GM08714 (cell line): Measurements from ENCODE around the gene C9orf72.
"Not testable (repeated sequence)": the region's sequence is repeated elsewhere in the genome, so short reads cannot be mapped to it uniquely, and the experiment has no call there.

Experiments used
- H3K4me3 ChIP-seq: fragments of 200-500 bp; sonication (Bioruptor generic); 2 replicates; pipeline ENCODE4 v1.5.1; 2014; ENCODE audit warnings: mild to moderate bottlenecking, low read length, inconsistent platforms
- ZNF274 ChIP-seq: IDR thresholded peaks from 2 replicates; pipeline ENCODE4 v1.6.1; 2012; ENCODE audit warnings: mild to moderate bottlenecking, low read depth, low read length

The C9orf72 gene

GRCh38 chr9:27527702-27528075 lies 45.6 kb downstream of the C9orf72 start:
- no peak for TF ChIP-seq ZNF274
- no peak overlapping the region; the same call in 1 of the 2 replicates for H3K4me3 ChIP-seq

- H3K4me3 ChIP-seq = no peak within 1 kb of the TSS
- TF ChIP-seq ZNF274 = no peak
These were observed 49.0 kb downstream of the C9orf72 start, which contains the start of gene IFNK for GRCh38 chr9:27524236-27524635. Gene IFNK (plus strand): TSS chr9:27524290. CDS start chr9:27524337, 47 bp downstream.

GRCh38 chr9:27523141-27523540 lies 50.1 kb downstream of the C9orf72 start:
- no peak for TF ChIP-seq ZNF274
- no peak overlapping the region for H3K4me3 ChIP-seq

GRCh38 chr9:27520986-27521385 lies 52.3 kb downstream of the C9orf72 start:
- no peak for TF ChIP-seq ZNF274
- H3K4me3 ChIP-seq = no peak overlapping the region

DNA sequence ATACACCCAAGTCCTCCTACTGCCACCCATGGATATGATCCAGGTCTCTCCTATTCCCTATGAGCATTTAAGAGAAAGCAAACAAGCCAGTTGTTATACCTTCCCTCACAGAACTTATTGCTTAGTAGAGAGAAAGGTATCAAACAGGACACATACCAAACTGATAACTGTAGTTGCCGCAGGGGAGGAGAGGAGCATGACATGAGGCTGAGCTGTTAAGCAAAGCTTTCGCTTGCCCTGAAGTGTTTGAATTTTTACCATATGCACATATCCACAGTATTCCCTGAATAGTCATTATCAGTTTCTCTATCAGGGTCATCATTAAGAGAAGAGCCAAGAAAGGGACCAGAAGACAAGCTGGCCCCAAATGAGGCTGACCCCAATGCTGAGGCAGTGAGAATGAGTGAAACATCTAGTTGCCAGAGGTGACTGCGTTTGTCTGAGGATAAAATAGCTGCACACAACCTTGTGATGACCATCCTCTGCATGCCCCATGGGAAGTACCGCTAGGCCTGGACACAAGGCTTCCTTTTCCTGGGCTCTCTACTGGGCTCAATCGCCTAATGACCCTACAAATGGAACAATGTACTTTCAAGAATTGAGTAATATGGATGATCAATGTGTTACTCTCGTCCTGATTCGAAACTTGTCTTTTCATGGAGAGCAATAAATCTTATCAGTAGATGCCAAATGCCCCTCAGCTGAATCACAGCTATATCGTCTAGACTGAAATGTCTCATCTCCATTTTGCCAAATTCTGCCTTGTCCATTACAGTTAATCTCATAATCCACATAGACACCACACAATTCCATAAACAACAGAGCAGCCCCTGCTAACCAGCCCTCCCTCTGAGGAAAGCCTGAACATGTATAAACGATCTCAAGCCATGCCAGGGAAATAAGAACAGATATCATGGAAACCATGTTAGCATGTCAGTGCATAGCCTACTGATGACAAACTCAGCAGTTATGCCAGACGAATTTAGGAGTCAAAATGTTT lies 53.5 kb downstream of the C9orf72 start:
- no peak for TF ChIP-seq ZNF274
- no peak overlapping the region for H3K4me3 ChIP-seq

DNA sequence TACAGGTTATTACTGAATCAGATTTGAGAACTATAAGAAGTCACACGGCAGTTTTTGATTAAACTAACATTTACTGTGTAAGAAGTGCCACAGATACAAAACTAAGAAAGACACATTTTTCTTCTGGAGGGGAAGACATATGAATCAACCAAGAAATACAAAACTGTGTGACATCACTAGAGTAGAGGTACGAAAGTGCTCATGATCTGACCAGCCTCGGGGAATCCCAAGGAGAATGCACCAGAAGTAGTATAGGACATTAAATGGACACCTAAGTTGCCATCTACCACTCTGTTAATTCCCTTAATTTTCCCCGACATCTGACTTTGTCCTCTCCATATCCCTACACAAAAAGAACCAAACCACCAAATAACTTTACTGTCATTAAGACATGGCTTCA lies 54.5 kb downstream of the C9orf72 start:
- TF ChIP-seq ZNF274 = no peak
- no peak overlapping the region for H3K4me3 ChIP-seq

GRCh38 chr9:27518006-27518405 lies 55.3 kb downstream of the C9orf72 start:
- no peak overlapping the region for H3K4me3 ChIP-seq
- TF ChIP-seq ZNF274 = no peak

DNA sequence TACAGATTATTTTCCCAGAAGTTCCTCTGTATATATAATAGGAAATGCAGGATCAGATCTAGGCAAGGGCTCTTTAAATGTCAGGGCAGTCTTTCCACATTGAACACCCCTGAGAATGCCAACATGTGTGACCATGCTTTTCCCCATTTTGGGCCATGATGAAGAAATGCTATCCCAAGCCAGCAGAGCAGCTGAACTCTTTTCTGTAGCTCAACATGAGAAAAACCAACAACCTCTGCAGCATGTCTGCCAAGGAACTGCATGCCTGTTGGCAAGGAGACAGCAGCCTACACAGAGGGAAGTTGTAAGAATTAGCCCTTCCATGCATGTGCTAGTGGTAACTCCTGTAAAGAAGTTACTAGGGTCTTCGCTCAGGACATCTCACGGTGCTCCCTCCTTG lies 58.7 kb downstream of the C9orf72 start:
- TF ChIP-seq ZNF274 = no peak
- no peak overlapping the region for H3K4me3 ChIP-seq

DNA sequence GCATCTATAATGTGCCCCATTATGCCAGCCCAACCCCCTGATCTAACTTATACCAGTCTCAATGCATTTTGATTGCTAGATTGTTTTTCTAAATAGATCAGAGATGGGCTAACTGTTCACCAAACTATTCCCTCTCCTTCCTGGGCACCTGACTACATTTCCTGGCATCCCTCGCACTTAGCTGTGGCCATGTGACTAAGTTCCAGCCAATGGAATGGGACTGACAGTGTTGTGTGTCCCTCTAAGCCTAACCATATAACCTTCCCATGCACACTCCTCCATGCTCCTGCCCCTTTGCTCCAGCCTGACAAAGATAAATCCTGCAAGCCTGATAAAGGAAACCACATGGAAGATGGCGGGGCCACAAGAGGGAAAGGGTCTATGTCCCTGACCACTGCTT lies 61.5 kb downstream of the C9orf72 start:
- no peak overlapping the region for H3K4me3 ChIP-seq
- TF ChIP-seq ZNF274 = no peak

- no peak overlapping the region for H3K4me3 ChIP-seq
- no peak for TF ChIP-seq ZNF274
These were observed 62.5 kb downstream of the C9orf72 start for GRCh38 chr9:27510780-27511179.

GRCh38 chr9:27506981-27507380 lies 66.3 kb downstream of the C9orf72 start:
- TF ChIP-seq ZNF274 = no peak
- no peak overlapping the region for H3K4me3 ChIP-seq

DNA sequence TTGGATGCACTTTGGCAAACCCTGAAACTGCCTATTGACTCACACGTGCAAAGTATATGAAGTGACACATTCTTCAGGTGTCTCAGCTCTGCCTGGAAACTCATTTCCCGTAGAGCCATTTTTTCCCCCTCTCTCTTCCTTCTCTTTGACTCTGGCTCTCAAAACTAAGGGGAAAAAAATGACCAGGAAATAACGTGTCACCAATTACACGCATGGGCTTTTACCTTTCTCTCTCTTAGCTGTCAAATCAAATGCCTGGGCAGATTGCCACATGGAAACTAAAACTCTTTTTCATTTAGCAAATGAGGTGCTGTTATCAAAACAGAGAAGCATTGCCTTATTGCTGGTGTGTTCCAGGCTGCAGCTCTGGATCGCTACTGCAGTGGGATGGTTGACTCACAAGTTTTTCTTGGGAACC lies 67.5 kb downstream of the C9orf72 start:
- H3K4me3 ChIP-seq = no peak overlapping the region
- TF ChIP-seq ZNF274 = no peak

GRCh38 chr9:27504259-27504658 lies 69.0 kb downstream of the C9orf72 start:
- no peak overlapping the region for H3K4me3 ChIP-seq
- TF ChIP-seq ZNF274 = no peak

GRCh38 chr9:27503623-27504022 lies 69.7 kb downstream of the C9orf72 start:
- no peak for TF ChIP-seq ZNF274

DNA sequence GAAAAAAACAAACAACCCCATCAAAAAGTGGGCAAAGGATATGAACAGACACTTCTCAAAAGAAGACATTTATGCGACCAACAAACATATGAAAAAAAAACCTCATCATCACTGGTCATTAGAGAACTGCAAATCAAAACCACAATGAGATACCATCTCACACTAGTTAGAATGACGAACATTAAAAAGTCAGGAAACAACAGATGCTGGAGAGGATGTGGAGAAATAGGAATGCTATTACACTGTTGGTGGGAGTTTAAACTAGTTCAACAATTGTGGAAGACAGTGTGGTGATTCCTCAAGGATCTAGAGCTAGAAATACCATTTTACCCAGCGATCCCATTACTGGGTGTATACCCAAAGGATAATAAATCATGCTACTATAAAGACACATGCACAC lies 72.4 kb downstream of the C9orf72 start:
- H3K4me3 ChIP-seq = not testable (repeated sequence)

More at GRCh38 chr9:27503623-27504022, 69.7 kb downstream of the C9orf72 start:
- no peak overlapping the region for H3K4me3 ChIP-seq

GRCh38 chr9:27499451-27499850 lies 73.8 kb downstream of the C9orf72 start:
- no peak for TF ChIP-seq ZNF274
- H3K4me3 ChIP-seq = no peak overlapping the region
